Measurements from ENCODE around the gene BCL2A1. TPM values are rescaled to one million over a fixed set of nuclear protein-coding genes. Genes with fewer than 3 reads are reported as not detected.
A peak's percentile ranks its signal among the peaks of the same experiment; 100 is the strongest.

Gene BCL2A1
- total and polyA plus RNA-seq, 2 donors (not counting 1 experiment from before 2014, with no cell fraction given), result 33.8 to 49.2 TPM

DNA sequence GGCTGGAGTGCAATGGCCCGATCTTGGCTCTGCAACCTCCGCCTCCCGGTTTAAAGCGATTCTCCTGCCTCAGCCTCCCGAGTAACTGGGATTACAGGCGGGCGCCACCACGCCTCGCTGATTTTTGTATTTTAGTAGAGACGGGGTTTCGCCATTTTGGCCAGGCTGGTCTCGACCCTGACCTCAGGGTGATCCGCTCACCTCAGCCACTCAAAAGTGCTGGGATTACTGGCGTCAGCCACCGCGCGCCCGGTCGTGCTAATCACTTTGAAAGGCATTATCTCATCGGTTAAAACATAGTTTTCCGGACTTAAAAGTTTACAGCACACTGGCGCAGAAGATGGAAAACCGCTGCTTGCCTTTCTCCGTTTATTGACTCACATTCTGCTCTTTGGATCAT is 46.6 kb downstream of the BCL2A1 start:
- Histone ChIP-seq H3K36me3 (replicated peaks in 1 of 2; ENCODE audit: control extremely low read depth in 1 of 2, control insufficient read depth in 1 of 2, extremely low read depth in 1 of 2, insufficient read depth in 2 of 2, low read length in 1 of 2) (peaks cover 7 to 13% of the 10 kb centered on the region in 2 experiments), H3K4me3 (ENCODE audit: control extremely low read depth in 1 of 5, extremely low read depth in 1 of 5, insufficient read depth in 1 of 5, low read depth in 2 of 5, low read length in 4 of 5) (peak overlapping the region in 4 of 5 experiments; percentile 92 to 100 (median 98)), H4K20me1 (ENCODE audit: control insufficient read depth, insufficient read depth, low read length, poor library complexity, severe bottlenecking) (peaks cover 4% of the 10 kb centered on the region), H3K27me3 (replicated peaks in 1 of 4; ENCODE audit: control extremely low read depth in 1 of 4, control insufficient read depth in 3 of 4, insufficient read depth in 4 of 4, low read length in 3 of 4) (no peaks in the 10 kb centered on the region), H3K4me1 (ENCODE audit: control insufficient read depth in 2 of 2, insufficient read depth in 2 of 2, low read length in 2 of 2) (peaks cover 14 to 15% of the 10 kb centered on the region in 2 donors), H3K4me2 (replicated peaks; ENCODE audit: low read depth, low read length, poor library complexity, severe bottlenecking) (peak overlapping the region; percentile 91), H3K9ac (ENCODE audit: low read length) (peak overlapping the region; percentile 99), H3K9me3 (ENCODE audit: control extremely low read depth in 1 of 3, control insufficient read depth in 2 of 3, insufficient read depth in 1 of 3, low read length in 2 of 3) (peaks cover 3 to 35% (median 16%) of the 10 kb centered on the region in 3 donors), H3K79me2 (ENCODE audit: control insufficient read depth, insufficient read depth, low read length) (peaks cover 38% of the 10 kb centered on the region), H2AFZ (ENCODE audit: insufficient read depth, low read depth, low read length, poor library complexity, severe bottlenecking) (peak overlapping the region; percentile 97), H3K27ac (ENCODE audit: low read length in 2 of 2) (peak overlapping the region; percentile 95 to 97)
- Mint-ChIP-seq H3K27ac (peak overlapping the region; percentile 53), H3K4me3 (peak overlapping the region; percentile 59), H3K4me1 (peaks cover 30% of the 10 kb centered on the region), H3K9me3 (ENCODE audit: insufficient read depth) (peaks cover 4% of the 10 kb centered on the region), H3K27me3 (no peaks in the 10 kb centered on the region)
- POLR2A ChIA-PET, result no interaction called here
- 94% methylated on average over 23 of the region's 24 CpGs for WGBS (ENCODE audit: insufficient coverage)
- TF ChIP-seq CTCF (IDR thresholded peaks at IDR 0.05) (no peak), EZH2 (IDR thresholded peaks at IDR 0.05; ENCODE audit: borderline replicate concordance, insufficient read depth, low read depth, low read length, poor library complexity, severe bottlenecking) (no peak)
- CTCF ChIA-PET, result no interaction called here
- ATAC-seq (ENCODE audit: low read depth) (no peak), DNase-seq (peak; percentile 18)
- intact Hi-C loops (cut with micrococcal nuclease), result no loop called here

DNA sequence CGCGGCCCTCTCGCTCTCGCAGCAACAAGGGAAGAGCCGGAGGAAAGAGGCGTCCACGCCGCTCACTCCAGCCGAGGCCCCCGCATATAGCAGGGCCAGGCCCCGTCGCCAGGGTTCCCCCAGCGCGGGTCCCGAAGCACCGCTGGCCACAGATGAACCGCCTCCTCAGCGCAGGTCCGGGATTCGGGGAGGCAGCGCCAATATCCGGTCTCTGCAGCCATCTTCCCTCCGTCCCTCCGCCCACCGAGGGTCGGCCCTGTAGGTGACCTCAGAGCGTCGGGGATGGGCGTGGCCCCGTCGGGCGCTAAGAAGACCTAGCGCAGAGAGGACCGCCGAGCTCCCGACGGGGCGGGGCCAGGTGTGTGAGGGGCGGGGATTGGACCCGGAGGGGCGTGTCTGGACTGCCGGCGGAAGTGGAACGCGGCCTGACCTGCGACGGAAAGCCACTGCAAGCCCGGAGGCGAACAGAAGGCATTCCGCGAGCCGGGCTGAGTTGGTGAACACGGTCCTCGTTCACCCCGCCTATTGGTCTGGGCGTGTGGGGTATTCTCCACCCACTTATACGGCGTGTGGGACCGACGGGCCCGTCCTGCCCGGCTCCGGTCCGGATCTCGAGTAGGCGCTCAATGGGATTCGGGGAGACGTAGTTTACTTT is 47.4 kb downstream of the BCL2A1 start:
- H3K36me3 ChIP-seq (replicated peaks in 1 of 2; ENCODE audit: control extremely low read depth in 1 of 2, control insufficient read depth in 1 of 2, extremely low read depth in 1 of 2, insufficient read depth in 2 of 2, low read length in 1 of 2), result peaks cover 7 to 17% of the 10 kb centered on the region in 2 experiments
- DNase-seq (peak; percentile 99), ATAC-seq (ENCODE audit: low read depth) (peak; percentile 96)
- Mint-ChIP-seq H3K4me1 (peaks cover 30% of the 10 kb centered on the region), H3K9me3 (ENCODE audit: insufficient read depth) (peaks cover 7% of the 10 kb centered on the region), H3K4me3 (peak overlapping the region; percentile 96), H3K27ac (peak overlapping the region; percentile 97), H3K27me3 (no peaks in the 10 kb centered on the region)
- ChIA-PET CTCF (interaction anchor here (0.9 to 1.9 kb wide), 7 partner anchors 8 to 137 kb away, joined by 3 to 9 read pairs (median 5); partner anchors contain the start of gene MTHFS), POLR2A (interaction anchor here (0.6 to 2.2 kb wide), 12 partner anchors 9 to 136 kb away, joined by 3 to 35 read pairs (median 8); partner anchors contain the start of genes BCL2A1, MTHFS and ZFAND6)
- no peaks in the 10 kb centered on the region for H3K27me3 ChIP-seq (replicated peaks in 1 of 4; ENCODE audit: control extremely low read depth in 1 of 4, control insufficient read depth in 3 of 4, insufficient read depth in 4 of 4, low read length in 3 of 4)
- peak overlapping the region; percentile 77 to 100 (median 97) for H3K4me3 ChIP-seq (ENCODE audit: control extremely low read depth in 1 of 5, extremely low read depth in 1 of 5, insufficient read depth in 1 of 5, low read depth in 2 of 5, low read length in 4 of 5)
- intact Hi-C loops (cut with micrococcal nuclease), result loop anchor here (1.0 kb wide), 7 partner anchors 14 to 229 kb away; partner anchors contain the start of genes BCL2A1, FAH, MTHFS and ZFAND6
- peak overlapping the region; percentile 99 for H3K9ac ChIP-seq (ENCODE audit: low read length)
- under 1% methylated on average over 66 of the region's 68 CpGs for whole genome bisulfite sequencing (ENCODE audit: insufficient coverage)
- peak overlapping the region; percentile 97 for H2AFZ ChIP-seq (ENCODE audit: insufficient read depth, low read depth, low read length, poor library complexity, severe bottlenecking)
- peak overlapping the region; percentile 91 for H3K4me2 ChIP-seq (replicated peaks; ENCODE audit: low read depth, low read length, poor library complexity, severe bottlenecking)
- peaks cover 14 to 15% of the 10 kb centered on the region in 2 donors for H3K4me1 ChIP-seq (ENCODE audit: control insufficient read depth in 2 of 2, insufficient read depth in 2 of 2, low read length in 2 of 2)
- H4K20me1 ChIP-seq (ENCODE audit: control insufficient read depth, insufficient read depth, low read length, poor library complexity, severe bottlenecking), result peaks cover 9% of the 10 kb centered on the region
- H3K79me2 ChIP-seq (ENCODE audit: control insufficient read depth, insufficient read depth, low read length), result peaks cover 44% of the 10 kb centered on the region
- peaks cover 3 to 41% (median 22%) of the 10 kb centered on the region in 3 donors for H3K9me3 ChIP-seq (ENCODE audit: control extremely low read depth in 1 of 3, control insufficient read depth in 2 of 3, insufficient read depth in 1 of 3, low read length in 2 of 3)
- H3K27ac ChIP-seq (ENCODE audit: low read length in 2 of 2), result peak overlapping the region; percentile 95 to 97
- TF ChIP-seq CTCF (IDR thresholded peaks at IDR 0.05) (no peak), EZH2 (IDR thresholded peaks at IDR 0.05; ENCODE audit: borderline replicate concordance, insufficient read depth, low read depth, low read length, poor library complexity, severe bottlenecking) (no peak)

All from B cell (primary cell).